Ovary (tissue), 9 donors: ENCODE measurements around the gene ARSD. TPM values are rescaled to one million over a fixed set of nuclear protein-coding genes. Genes with fewer than 3 reads are reported as not detected.
"Not testable (repeated sequence)": the region's sequence is repeated elsewhere in the genome, so short reads cannot be mapped to it uniquely, and the experiment has no call there.

ENCODE experiments used
- DNase-seq, 5 donors: peaks; one replicate each; pipeline ENCODE4 v3.0.0-alpha.2; 2019 to 2020
- H3K27ac ChIP-seq, 2 donors: fragments of 200-600 bp; one replicate each; pipeline versions ENCODE4 v1.5.1 to v1.8.0; 2019 to 2022
- H3K27me3 ChIP-seq: fragments of 200-600 bp; one replicate; pipeline ENCODE4 v1.8.0; 2022
- H3K36me3 ChIP-seq: fragments of 200-600 bp; sonication (generic); one replicate; pipeline ENCODE4 v1.5.1; 2019
- H3K4me1 ChIP-seq: one replicate; pipeline ENCODE4 v1.8.1; 2013; ENCODE audit warnings: mild to moderate bottlenecking, moderate library complexity; ENCODE audit not compliant: insufficient read depth
- H3K4me3 ChIP-seq: fragments of 200-600 bp; sonication (generic); one replicate; pipeline ENCODE4 v1.5.1; 2017
- H3K9me3 ChIP-seq, 2 donors: fragments of 200-600 bp in 1 of 2; sonication (generic) in 1 of 2; one replicate each; pipeline versions ENCODE4 v1.5.1 to v1.8.1; 2013 to 2019; ENCODE audit warnings: mild to moderate bottlenecking in 1 of 2, moderate library complexity in 1 of 2
- EP300 ChIP-seq: sonication (generic); formaldehyde crosslinking; IDR thresholded peaks from one replicate; pipeline ENCODE4 v1.6.1; 2017; ENCODE audit warnings: antibody characterized with exemption
- POLR2A ChIP-seq: fragments of 450-650 bp; IDR thresholded peaks from one replicate; pipeline ENCODE4 v1.6.1; 2017; ENCODE audit warnings: antibody characterized with exemption, mild to moderate bottlenecking, moderate library complexity
- WGBS, 3 donors: extraction: QIAGEN DNeasy Blood & Tissue Kit in 1 of 3; methylation state at CpG; one replicate each; pipeline versions ENCODE4 v1.1.5 to v1.1.7; 2013 to 2017; 5-methylcytosine and 5-hydroxymethylcytosine counted together
- intact Hi-C, 4 donors: fragments of 100-400 bp; cut with DNase I; formaldehyde crosslinking; loops; one replicate each; pipeline versions ENCODE4 v1.11.0 to v1.15.1; 2022 to 2023
- polyA plus RNA-seq, 2 donors: library from polyadenylated mRNA; stranded (reverse); fragments of 200-250 nt in 1 of 2; fragments of 350-450 nt in 1 of 2; fragmentation: Illumina TruSeq in 1 of 2; extraction: RNeasy Lipid Tissue Mini Kit (QIAGEN cat#74804) in 1 of 2; gene quantifications; one replicate each; pipeline ENCODE4 v1.2.3, GENCODE V29; 2013 to 2014
- total RNA-seq, 7 donors: library from RNA; depleted of rRNA in 2 of 7; stranded (reverse); fragments of >200 nt in 2 of 7; fragmentation: NEBNext Ultra II Directional in 3 of 7; extraction: Animal tissue kit (Norgen Biotek cat#: 25700) in 3 of 7; gene quantifications; one replicate each; pipeline versions ENCODE4 v1.1.0 to v1.2.4, GENCODE V29; 2016 to 2023
- TF ChIP-seq, protein P1 (sequence below), 3 donors: fragments of 450-650 bp in 2 of 3; fragments of 200-600 bp in 1 of 3; IDR thresholded peaks; one replicate each; pipeline versions ENCODE4 v1.5.1 to v1.8.0; 2016 to 2022; ENCODE audit warnings: antibody characterized with exemption in 3 of 3, mild to moderate bottlenecking in 1 of 3
- donor health status: DM: no; HTN: no; CAD: no; lungs with moderate emphysema.
- donor health status: DM: no; HTN: no; CAD: no.
- donor health status: Bipolar disorder and iron deficiency.
- donor health status: DM: yes; HTN: yes; CAD: no.
- donor health status: DM: no; HTN: no; CAD: no.
- donor health status: DM: yes; HTN: yes; CAD: no.

ARSD gene
- total and polyA plus RNA-seq, 9 donors: 19.7 to 46.7 (median 41.4) TPM

DNA sequence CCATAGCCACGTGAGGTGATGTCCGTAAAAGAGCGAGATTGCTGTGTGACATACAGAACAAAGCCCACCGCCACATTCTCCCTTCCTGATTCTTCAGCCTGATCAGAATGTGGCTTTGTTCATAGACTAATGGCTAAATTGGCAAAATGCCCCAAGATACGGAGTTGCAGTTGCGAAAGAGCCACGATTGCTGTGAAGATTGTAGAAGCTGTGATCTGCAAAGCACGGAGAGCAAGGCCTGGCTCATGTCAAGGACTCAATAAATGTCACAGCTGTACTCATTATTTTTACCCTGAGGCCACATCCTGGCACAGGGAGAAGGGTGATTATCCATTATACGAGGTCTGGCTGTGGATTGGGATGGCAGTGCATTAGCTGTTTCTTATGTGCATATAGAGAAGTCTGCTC, 34.2 kb downstream of the ARSD start:
- Histone ChIP-seq H3K4me3 (no peak overlapping the region), H3K9me3 (no peaks in the 10 kb centered on the region), H3K4me1 (no peaks in the 10 kb centered on the region), H3K36me3 (no peaks in the 10 kb centered on the region), H3K27ac (no peak overlapping the region), H3K27me3 (no peaks in the 10 kb centered on the region)
- DNase-seq: no peak
- WGBS, 3 donors: 31 to 44% (median 34%) methylated on average over 9 of the region's 9 CpGs
- TF ChIP-seq POLR2A (no peak), EP300 (no peak)
- TF ChIP-seq, protein P1, sequence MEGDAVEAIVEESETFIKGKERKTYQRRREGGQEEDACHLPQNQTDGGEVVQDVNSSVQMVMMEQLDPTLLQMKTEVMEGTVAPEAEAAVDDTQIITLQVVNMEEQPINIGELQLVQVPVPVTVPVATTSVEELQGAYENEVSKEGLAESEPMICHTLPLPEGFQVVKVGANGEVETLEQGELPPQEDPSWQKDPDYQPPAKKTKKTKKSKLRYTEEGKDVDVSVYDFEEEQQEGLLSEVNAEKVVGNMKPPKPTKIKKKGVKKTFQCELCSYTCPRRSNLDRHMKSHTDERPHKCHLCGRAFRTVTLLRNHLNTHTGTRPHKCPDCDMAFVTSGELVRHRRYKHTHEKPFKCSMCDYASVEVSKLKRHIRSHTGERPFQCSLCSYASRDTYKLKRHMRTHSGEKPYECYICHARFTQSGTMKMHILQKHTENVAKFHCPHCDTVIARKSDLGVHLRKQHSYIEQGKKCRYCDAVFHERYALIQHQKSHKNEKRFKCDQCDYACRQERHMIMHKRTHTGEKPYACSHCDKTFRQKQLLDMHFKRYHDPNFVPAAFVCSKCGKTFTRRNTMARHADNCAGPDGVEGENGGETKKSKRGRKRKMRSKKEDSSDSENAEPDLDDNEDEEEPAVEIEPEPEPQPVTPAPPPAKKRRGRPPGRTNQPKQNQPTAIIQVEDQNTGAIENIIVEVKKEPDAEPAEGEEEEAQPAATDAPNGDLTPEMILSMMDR (IDR thresholded peaks at IDR 0.05): no peak
- intact Hi-C loops: no loop called here

DNA sequence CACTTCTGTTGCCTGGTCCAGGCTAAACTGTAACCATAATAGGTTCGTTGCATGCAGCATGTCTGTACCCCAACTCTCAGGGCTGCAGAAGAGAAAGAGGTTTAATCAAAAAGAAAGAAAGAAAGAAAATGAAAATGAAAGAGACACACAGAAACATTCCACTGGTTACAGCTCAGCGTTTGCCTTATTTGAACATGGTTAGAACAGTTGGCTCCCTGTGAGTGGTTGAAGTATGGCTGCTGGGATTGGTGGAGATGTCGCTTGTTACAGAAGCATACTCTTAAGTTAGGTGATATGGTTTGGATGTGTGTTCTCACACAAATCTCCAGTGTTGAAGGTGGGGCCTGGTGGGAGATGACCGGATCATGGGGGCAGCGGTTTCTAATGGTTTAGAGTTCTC, 36.3 kb downstream of the ARSD start:
- WGBS, 3 donors: 82 to 85% (median 83%) methylated on average over 5 of the region's 5 CpGs
- intact Hi-C loops: no loop called here
- H3K27ac ChIP-seq: no peak overlapping the region
- no peak overlapping the region for H3K4me3 ChIP-seq
- TF ChIP-seq, protein P1 (IDR thresholded peaks at IDR 0.05): no peak
- TF ChIP-seq POLR2A: no peak
- TF ChIP-seq EP300: no peak
- DNase-seq: no peak
- H3K36me3 ChIP-seq: no peaks in the 10 kb centered on the region
- H3K4me1 ChIP-seq: no peaks in the 10 kb centered on the region
- H3K27me3 ChIP-seq: no peaks in the 10 kb centered on the region
- H3K9me3 ChIP-seq: no peaks in the 10 kb centered on the region

DNA sequence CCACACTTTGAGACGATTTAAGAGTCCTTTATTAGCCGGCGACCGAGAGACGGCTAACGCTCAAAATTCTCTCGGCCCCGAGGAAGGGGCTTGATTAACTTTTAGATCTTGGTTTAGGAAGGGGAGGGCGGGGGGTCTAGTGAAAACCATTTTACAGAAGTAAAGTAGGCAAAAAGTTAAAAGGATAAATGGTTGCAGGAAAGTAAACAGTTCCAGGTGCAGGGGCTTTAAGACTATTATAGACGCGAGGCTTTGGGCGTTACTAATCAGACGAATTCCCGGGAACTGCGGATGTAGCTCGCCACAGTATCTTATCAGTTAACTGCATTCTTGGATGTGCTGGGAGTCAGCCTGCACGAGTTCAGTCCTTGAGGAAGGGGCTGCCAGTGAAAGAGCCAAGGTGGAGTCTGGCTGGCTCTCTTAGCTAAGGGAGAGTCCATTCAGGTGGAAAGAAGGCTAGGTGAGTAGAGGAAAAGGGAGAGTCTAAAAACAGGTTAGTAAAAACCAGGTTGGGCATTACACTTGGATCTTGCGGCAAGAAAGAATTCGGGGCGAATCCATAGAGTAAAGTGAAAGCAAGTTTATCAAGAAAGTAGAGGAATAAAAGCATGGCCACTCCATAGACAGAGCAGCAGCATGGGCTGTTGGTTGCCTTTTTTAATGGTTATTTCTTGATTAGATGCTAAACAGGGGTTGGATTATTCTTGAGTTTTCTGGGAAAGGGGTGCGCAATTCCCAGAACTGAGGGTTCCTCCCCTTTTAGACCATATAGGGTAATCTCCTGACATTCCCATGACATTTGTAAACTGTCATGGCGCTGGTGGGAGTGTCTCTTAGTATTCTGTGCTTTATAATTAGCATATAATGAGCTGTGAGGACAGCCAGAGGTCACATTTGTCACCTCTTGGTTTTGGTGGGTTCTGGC, 38.3 kb downstream of the ARSD start:
- H3K4me1 ChIP-seq, H3K9me3 ChIP-seq, intact Hi-C loops, H3K27me3 ChIP-seq, DNase-seq, H3K36me3 ChIP-seq, H3K4me3 ChIP-seq, H3K27ac ChIP-seq: not testable (repeated sequence)
- WGBS, 3 donors: 28 to 41% (median 29%) methylated on average over 20 to 21 of the region's 22 CpGs

DNA sequence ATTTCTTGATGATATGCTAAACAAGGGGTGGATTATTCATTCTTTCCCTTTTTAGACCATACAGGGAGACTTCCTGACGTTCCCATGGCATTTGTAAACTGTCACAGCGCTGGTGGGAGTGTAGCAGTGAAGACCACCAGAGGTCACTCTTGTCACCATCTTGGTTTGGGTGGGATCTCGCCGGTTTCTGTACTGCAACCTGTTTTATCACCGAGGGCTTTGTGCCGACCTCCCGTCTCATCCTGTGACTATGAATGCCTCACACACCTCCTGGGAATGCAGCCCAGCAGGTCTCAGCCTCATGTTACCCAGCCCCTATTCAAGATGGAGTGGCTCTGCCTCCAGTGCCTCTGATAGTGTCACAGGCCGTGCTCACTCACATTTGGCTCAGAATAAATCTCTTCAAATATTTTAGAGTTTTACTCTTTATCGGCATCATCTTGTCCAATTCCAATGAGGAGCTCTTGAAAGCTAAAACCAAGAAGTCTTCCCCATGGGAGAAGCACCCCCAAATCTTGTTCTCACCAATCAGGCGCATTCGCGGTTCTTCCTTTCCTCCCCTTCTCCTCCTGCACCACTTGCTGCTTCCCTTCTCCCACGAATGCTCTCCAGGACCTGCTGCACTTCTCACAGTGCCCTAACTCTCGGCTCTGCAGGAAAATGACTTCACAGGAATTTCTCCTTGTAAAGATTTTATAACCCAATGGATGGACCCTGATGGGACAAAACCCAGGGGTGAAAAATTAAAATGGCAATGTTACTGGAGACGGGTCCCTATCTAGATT, 39.2 kb downstream of the ARSD start:
- H3K4me3 ChIP-seq: peak overlapping the region; percentile 21
- H3K9me3 ChIP-seq, H3K4me1 ChIP-seq, intact Hi-C loops, H3K36me3 ChIP-seq, H3K27ac ChIP-seq, H3K27me3 ChIP-seq: not testable (repeated sequence)
- TF ChIP-seq, protein P1 (IDR thresholded peaks at IDR 0.05): peak in 1 of 3 donors; percentile 18
- 16 to 22% (median 20%) methylated on average over 15 of the region's 15 CpGs for WGBS, 3 donors
- DNase-seq: peak in 1 of 5 donors; percentile 12
